Endothelial cell (in vitro differentiated cells): ENCODE data around the gene CLN3. TPM values are rescaled to one million over a fixed set of nuclear protein-coding genes. Genes with fewer than 3 reads are reported as not detected.
A peak's percentile ranks its signal among the peaks of the same experiment; 100 is the strongest.

Source experiments
- DNase-seq: peaks from one replicate; pipeline ENCODE4 v3.0.0; 2021; ENCODE audit warnings: low spot score
- H3K27ac Mint-ChIP-seq: one replicate; pipeline ENCODE4 v1.8.0; 2021; ENCODE audit warnings: mixed read lengths, inconsistent platforms; ENCODE audit not compliant: unreplicated experiment
- H3K27me3 Mint-ChIP-seq: one replicate; pipeline ENCODE4 v1.8.0; 2021; ENCODE audit warnings: mild to moderate bottlenecking, moderate library complexity, mixed read lengths, inconsistent platforms; ENCODE audit not compliant: unreplicated experiment
- H3K36me3 Mint-ChIP-seq: one replicate; pipeline ENCODE4 v1.8.0; 2021; ENCODE audit warnings: mild to moderate bottlenecking, low read depth, mixed read lengths, inconsistent platforms; ENCODE audit not compliant: unreplicated experiment
- H3K4me1 Mint-ChIP-seq: one replicate; pipeline ENCODE4 v1.8.0; 2021; ENCODE audit warnings: mild to moderate bottlenecking, mixed read lengths, inconsistent platforms; ENCODE audit not compliant: unreplicated experiment
- H3K4me3 Mint-ChIP-seq: one replicate; pipeline ENCODE4 v1.8.0; 2021; ENCODE audit warnings: mild to moderate bottlenecking, mixed read lengths, inconsistent platforms; ENCODE audit not compliant: unreplicated experiment
- H3K9me3 Mint-ChIP-seq: one replicate; pipeline ENCODE4 v1.8.0; 2021; ENCODE audit warnings: mixed read lengths, inconsistent platforms; ENCODE audit not compliant: unreplicated experiment
- total RNA-seq: library from RNA; stranded (reverse); fragmentation: NEBNext Ultra II Directional; extraction: Animal tissue kit (Norgen Biotek cat#: 25700); gene quantifications from one replicate; pipeline ENCODE4 v1.2.1, GENCODE V29; 2021; ENCODE audit not compliant: unreplicated experiment
- TF ChIP-seq, protein P1 (sequence below): fragments of 200-600 bp; sonication (generic); IDR thresholded peaks from one replicate; pipeline ENCODE4 v1.5.0; 2021; ENCODE audit warnings: antibody characterized with exemption; ENCODE audit not compliant: unreplicated experiment

The CLN3 gene
- total RNA-seq, 1 donor from 2014 or later = 33.6 TPM

DNA sequence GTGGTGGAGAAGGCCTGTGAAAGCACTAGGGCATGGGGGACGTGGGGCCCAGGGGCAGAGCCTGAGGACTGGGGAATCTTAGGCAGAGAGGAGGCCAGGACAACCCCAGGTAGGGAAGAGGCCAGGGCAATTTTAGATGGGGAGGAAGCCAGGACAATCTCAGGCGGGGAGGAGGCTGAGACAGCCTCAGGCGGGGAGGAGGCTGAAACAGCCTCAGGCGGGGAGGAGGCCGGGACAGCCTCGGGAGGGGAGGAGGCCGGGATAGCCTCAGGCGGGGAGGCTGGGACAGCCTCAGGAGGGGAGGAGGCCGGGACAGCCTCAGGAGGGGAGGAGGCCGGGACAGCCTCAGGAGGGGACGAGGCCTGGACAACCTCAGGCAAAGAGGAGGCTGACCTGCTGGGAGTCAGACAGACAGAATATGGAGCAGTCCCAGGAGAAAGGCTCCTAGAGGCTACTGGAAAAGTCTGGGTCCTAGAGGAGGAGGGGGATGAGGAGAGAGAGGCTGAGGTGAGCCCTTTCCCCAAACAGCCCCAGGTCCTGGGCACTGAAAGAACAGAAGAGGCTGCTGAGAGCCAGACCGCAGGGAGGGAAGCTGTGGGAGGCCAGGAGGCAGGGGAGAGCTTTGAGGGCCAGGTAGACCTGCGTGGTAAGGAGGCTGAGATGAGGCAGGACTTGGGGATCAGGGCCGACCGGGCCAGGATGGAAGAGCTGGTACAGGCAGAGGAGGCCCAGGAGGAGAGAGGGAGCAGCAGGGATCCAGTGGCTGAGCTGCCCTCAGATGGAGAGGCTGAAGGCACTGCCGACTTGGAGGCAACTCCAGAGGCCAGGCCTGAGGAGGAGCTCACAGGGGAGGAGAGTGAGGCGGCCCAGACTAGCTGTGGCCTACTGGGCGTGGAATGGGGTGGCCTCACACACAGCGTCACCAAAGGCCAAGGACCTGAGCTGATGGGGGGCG lies 4.2 kb upstream of the CLN3 start:
- Mint-ChIP-seq H3K36me3 (no peaks in the 10 kb centered on the region), H3K4me1 (peaks cover 40% of the 10 kb centered on the region), H3K9me3 (no peaks in the 10 kb centered on the region), H3K27me3 (peaks cover 11% of the 10 kb centered on the region), H3K4me3 (peak overlapping the region; percentile 8), H3K27ac (peak overlapping the region; percentile 74)
- TF ChIP-seq, protein P1, sequence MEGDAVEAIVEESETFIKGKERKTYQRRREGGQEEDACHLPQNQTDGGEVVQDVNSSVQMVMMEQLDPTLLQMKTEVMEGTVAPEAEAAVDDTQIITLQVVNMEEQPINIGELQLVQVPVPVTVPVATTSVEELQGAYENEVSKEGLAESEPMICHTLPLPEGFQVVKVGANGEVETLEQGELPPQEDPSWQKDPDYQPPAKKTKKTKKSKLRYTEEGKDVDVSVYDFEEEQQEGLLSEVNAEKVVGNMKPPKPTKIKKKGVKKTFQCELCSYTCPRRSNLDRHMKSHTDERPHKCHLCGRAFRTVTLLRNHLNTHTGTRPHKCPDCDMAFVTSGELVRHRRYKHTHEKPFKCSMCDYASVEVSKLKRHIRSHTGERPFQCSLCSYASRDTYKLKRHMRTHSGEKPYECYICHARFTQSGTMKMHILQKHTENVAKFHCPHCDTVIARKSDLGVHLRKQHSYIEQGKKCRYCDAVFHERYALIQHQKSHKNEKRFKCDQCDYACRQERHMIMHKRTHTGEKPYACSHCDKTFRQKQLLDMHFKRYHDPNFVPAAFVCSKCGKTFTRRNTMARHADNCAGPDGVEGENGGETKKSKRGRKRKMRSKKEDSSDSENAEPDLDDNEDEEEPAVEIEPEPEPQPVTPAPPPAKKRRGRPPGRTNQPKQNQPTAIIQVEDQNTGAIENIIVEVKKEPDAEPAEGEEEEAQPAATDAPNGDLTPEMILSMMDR = no peak
- DNase-seq = no peak

DNA sequence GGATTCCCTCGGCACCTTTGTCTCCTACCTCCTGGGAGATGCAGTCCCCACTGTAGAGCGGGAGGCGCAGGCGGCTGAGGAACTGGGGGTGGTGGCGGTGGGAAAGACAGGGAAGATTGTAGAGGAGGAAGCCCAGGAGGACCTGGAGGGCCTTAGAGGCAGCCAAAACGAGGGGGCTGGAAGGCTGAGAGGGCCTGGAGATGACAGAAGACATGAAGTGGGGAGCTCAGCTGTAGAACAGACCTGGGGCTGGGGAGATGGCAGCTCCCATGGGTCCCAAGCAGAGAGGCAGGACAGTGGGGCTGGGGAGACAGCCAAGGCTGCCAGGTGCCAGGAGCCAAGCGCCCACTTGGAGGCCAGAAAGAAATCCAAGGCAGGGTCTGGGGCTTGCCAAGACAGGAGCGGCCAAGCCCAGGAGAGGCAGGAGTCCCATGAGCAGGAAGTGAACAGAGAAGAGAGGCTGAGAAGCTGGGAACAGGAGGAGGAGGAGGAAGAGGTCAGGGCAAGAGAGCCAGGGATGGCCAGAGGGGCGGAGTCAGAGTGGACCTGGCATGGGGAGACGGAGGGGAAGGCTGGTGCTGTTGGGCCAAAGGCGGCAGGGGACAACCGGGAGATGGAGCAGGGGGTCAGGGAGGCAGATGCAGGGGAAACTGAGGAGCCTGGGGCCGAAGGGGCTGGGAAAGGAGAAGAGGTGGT lies 3.4 kb upstream of the CLN3 start:
- Mint-ChIP-seq H3K36me3 (no peaks in the 10 kb centered on the region), H3K27ac (peak overlapping the region; percentile 74)
- TF ChIP-seq, protein P1 = no peak

DNA sequence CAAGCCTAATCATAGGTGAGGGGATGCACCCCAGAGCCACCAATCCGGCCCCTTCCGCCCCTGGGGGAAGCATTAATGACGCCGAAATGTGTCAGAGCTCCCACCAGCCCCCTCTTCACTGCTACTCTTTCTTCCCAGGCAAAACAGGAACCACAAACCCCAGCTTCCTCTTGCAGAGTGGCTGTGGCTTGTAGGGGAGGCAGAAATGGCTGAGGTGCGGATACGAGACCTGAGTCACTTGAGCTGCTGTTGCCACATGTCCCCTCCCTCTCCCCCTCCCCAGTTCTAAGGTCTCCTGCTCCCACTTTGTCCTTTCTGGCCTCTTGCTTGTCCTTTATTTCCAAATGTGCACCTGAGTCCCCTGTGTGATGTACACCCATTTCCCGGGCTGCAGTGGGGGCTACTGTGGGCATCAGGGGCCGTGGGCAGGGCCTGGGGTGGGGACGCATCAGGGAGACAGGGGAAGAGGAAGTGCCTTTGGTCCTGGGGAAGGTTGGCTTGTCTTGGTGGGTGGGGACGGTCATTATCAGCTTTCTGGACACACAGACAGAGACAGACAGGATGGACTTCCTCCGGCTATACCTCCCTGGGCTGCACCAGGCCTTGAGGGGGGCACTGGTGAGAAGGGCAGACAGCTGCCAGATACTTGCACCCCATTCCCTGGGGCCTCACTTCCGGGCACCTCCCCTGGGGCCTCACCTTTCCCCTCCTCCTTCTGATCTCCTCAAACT lies 2.4 kb upstream of the CLN3 start, which contains the start of gene APOBR:
Gene APOBR, plus strand, starts transcription at position 523 of the 731 bp plus-strand sequence. Its CDS starts 39 bp downstream, at position 562.
- Mint-ChIP-seq H3K27ac (peak within 1 kb of the TSS; percentile 84), H3K4me1 (peaks cover 40% of the 10 kb centered on the region), H3K4me3 (peak within 1 kb of the TSS; percentile 73), H3K36me3 (no peaks in the 10 kb centered on the region), H3K27me3 (peaks cover 11% of the 10 kb centered on the region), H3K9me3 (no peaks in the 10 kb centered on the region)
- peak; percentile 17 for DNase-seq
- TF ChIP-seq, protein P1 = no peak

More for the DNA sequence above, 3.4 kb upstream of the CLN3 start:
- peak overlapping the region; percentile 73 for H3K4me3 Mint-ChIP-seq
- no peak for DNase-seq
- H3K9me3 Mint-ChIP-seq = no peaks in the 10 kb centered on the region
- peaks cover 11% of the 10 kb centered on the region for H3K27me3 Mint-ChIP-seq
- H3K4me1 Mint-ChIP-seq = peaks cover 40% of the 10 kb centered on the region

DNA sequence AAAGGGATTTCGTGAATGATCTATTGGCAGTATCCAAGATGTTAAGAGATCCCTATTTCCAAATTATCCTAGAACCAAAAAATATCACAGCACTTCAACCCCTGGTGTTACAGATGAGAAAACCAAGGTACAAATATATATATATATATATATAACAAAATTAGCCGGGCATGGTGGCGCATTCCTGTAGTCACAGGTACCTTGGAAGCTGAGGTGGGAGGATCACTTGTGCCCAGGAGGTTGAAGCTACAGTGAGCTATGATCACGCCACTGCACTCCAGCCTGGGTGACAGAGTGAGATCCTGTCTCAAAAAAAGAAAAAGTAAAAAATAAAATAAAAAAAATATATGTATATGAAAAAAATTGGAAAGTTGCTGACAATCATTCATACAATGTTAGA lies 637 bp upstream of the CLN3 start:
- DNase-seq = no peak
- H3K9me3 Mint-ChIP-seq = no peaks in the 10 kb centered on the region
- peak overlapping the region; percentile 96 for H3K4me3 Mint-ChIP-seq
- H3K27me3 Mint-ChIP-seq = peaks cover 11% of the 10 kb centered on the region
- H3K36me3 Mint-ChIP-seq = peaks cover 4% of the 10 kb centered on the region
- TF ChIP-seq, protein P1 = no peak
- peaks cover 40% of the 10 kb centered on the region for H3K4me1 Mint-ChIP-seq
- peak overlapping the region; percentile 99 for H3K27ac Mint-ChIP-seq
